Measurements from ENCODE around the gene PPP3R2.

PPP3R2 gene

GRCh38 chr9:101604296-101604695, 9.5 kb upstream of the PPP3R2 start:
- H3K9me3 ChIP-seq (ENCODE audit: severe bottlenecking): no peaks in the 10 kb centered on the region
- TF ChIP-seq, protein P1, sequence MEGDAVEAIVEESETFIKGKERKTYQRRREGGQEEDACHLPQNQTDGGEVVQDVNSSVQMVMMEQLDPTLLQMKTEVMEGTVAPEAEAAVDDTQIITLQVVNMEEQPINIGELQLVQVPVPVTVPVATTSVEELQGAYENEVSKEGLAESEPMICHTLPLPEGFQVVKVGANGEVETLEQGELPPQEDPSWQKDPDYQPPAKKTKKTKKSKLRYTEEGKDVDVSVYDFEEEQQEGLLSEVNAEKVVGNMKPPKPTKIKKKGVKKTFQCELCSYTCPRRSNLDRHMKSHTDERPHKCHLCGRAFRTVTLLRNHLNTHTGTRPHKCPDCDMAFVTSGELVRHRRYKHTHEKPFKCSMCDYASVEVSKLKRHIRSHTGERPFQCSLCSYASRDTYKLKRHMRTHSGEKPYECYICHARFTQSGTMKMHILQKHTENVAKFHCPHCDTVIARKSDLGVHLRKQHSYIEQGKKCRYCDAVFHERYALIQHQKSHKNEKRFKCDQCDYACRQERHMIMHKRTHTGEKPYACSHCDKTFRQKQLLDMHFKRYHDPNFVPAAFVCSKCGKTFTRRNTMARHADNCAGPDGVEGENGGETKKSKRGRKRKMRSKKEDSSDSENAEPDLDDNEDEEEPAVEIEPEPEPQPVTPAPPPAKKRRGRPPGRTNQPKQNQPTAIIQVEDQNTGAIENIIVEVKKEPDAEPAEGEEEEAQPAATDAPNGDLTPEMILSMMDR (IDR thresholded peaks at IDR 0.05; ENCODE audit: poor library complexity, severe bottlenecking): no peak
- no peak overlapping the region for H3K4me3 ChIP-seq (ENCODE audit: severe bottlenecking)
- H3K27ac ChIP-seq (ENCODE audit: poor library complexity, severe bottlenecking): no peak overlapping the region
- no peaks in the 10 kb centered on the region for H3K4me1 ChIP-seq (ENCODE audit: insufficient read depth, poor library complexity, severe bottlenecking)
- no peak for ATAC-seq (ENCODE audit: low read depth)
- H3K27me3 ChIP-seq (ENCODE audit: insufficient read depth, poor library complexity, severe bottlenecking): peaks cover 6% of the 10 kb centered on the region
- no peaks in the 10 kb centered on the region for H3K36me3 ChIP-seq (ENCODE audit: low read depth)
- DNase-seq (ENCODE audit: low spot score): no peak

GRCh38 chr9:101601904-101602765, 7.4 kb upstream of the PPP3R2 start:
- Histone ChIP-seq H3K4me3 (ENCODE audit: severe bottlenecking) (no peak overlapping the region), H3K36me3 (ENCODE audit: low read depth) (no peaks in the 10 kb centered on the region), H3K27ac (ENCODE audit: poor library complexity, severe bottlenecking) (no peak overlapping the region), H3K9me3 (ENCODE audit: severe bottlenecking) (no peaks in the 10 kb centered on the region), H3K27me3 (ENCODE audit: insufficient read depth, poor library complexity, severe bottlenecking) (peaks cover 6% of the 10 kb centered on the region), H3K4me1 (ENCODE audit: insufficient read depth, poor library complexity, severe bottlenecking) (no peaks in the 10 kb centered on the region)
- TF ChIP-seq, protein P1 (IDR thresholded peaks at IDR 0.05; ENCODE audit: poor library complexity, severe bottlenecking): peak; percentile 79
- no peak for DNase-seq (ENCODE audit: low spot score)
- ATAC-seq (ENCODE audit: low read depth): peak; percentile 58

- Histone ChIP-seq H3K9me3 (ENCODE audit: severe bottlenecking) (no peaks in the 10 kb centered on the region), H3K4me1 (ENCODE audit: insufficient read depth, poor library complexity, severe bottlenecking) (peaks cover 5% of the 10 kb centered on the region), H3K27ac (ENCODE audit: poor library complexity, severe bottlenecking) (no peak overlapping the region), H3K4me3 (ENCODE audit: severe bottlenecking) (no peak overlapping the region), H3K27me3 (ENCODE audit: insufficient read depth, poor library complexity, severe bottlenecking) (no peaks in the 10 kb centered on the region), H3K36me3 (ENCODE audit: low read depth) (no peaks in the 10 kb centered on the region)
- DNase-seq (ENCODE audit: low spot score): no peak
- TF ChIP-seq, protein P1 (IDR thresholded peaks at IDR 0.05; ENCODE audit: poor library complexity, severe bottlenecking): no peak
- no peak for ATAC-seq (ENCODE audit: low read depth)
Observed at GRCh38 chr9:101593345-101593744, 1.4 kb downstream of the PPP3R2 start.

DNA sequence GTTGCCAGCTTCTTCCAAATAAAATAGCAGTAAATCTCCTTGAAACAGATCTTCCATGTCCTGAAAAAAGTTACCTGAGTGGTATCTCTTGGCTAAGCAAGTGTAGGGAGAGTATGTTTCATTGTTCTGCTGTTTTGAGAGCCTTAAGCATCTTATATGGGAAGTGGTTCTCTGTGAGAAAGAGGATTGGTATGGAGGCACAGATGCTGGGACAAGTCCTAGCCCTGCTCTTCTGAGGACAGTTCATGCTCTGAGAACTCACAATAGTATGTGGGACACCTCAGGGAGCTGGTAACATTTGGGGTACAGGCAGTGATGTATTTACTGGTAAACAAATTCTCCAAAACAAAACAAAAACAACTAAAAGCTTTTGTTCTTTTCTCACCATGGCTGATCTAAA, 2.0 kb downstream of the PPP3R2 start:
- no peak overlapping the region for H3K27ac ChIP-seq (ENCODE audit: poor library complexity, severe bottlenecking)
- peaks cover 5% of the 10 kb centered on the region for H3K4me1 ChIP-seq (ENCODE audit: insufficient read depth, poor library complexity, severe bottlenecking)
- H3K36me3 ChIP-seq (ENCODE audit: low read depth): no peaks in the 10 kb centered on the region
- no peak overlapping the region for H3K4me3 ChIP-seq (ENCODE audit: severe bottlenecking)
- no peaks in the 10 kb centered on the region for H3K9me3 ChIP-seq (ENCODE audit: severe bottlenecking)
- TF ChIP-seq, protein P1 (IDR thresholded peaks at IDR 0.05; ENCODE audit: poor library complexity, severe bottlenecking): no peak
- DNase-seq (ENCODE audit: low spot score) (no peak), ATAC-seq (ENCODE audit: low read depth) (no peak)
- no peaks in the 10 kb centered on the region for H3K27me3 ChIP-seq (ENCODE audit: insufficient read depth, poor library complexity, severe bottlenecking)

Measured in RWPE2 (cell line).